GM21447 (cell line): ENCODE data around the gene POLR3GL.
A peak's percentile ranks its signal among the peaks of the same experiment; 100 is the strongest.

Experiments used
- ATAC-seq: cut with Tn5 transposase; IDR thresholded peaks from one replicate; pipeline ENCODE4 v1.9.1; 2021; ENCODE audit not compliant: unreplicated experiment

Gene POLR3GL

GRCh38 chr1:145947551-145947950 is 16.9 kb upstream of the POLR3GL start:
- no peak for ATAC-seq

- ATAC-seq, result no peak
Observed at GRCh38 chr1:145949219-145949618, 15.3 kb upstream of the POLR3GL start.

- no peak for ATAC-seq
Observed at GRCh38 chr1:145951526-145951925, 13.0 kb upstream of the POLR3GL start.

- ATAC-seq, result no peak
Observed at GRCh38 chr1:145952903-145953302, 11.6 kb upstream of the POLR3GL start.

- no peak for ATAC-seq
Observed at GRCh38 chr1:145953861-145954260, 10.6 kb upstream of the POLR3GL start.

- ATAC-seq, result no peak
Observed at GRCh38 chr1:145955436-145955835, 9.1 kb upstream of the POLR3GL start.

- no peak for ATAC-seq
Observed at GRCh38 chr1:145956361-145956760, 8.1 kb upstream of the POLR3GL start.

GRCh38 chr1:145956781-145957442 is 7.6 kb upstream of the POLR3GL start:
- no peak for ATAC-seq

- peak; percentile 84 for ATAC-seq
Observed at GRCh38 chr1:145957443-145958319, 6.8 kb upstream of the POLR3GL start, which contains the start of gene LIX1L. LIX1L (minus strand) TSS chr1:145958017; CDS start chr1:145957927, 90 bp downstream.

GRCh38 chr1:145958734-145959133 is 5.8 kb upstream of the POLR3GL start:
- no peak for ATAC-seq

- no peak for ATAC-seq
Observed at GRCh38 chr1:145959333-145959732, 5.2 kb upstream of the POLR3GL start.

GRCh38 chr1:145959957-145960467 is 4.5 kb upstream of the POLR3GL start:
- ATAC-seq, result no peak

- no peak for ATAC-seq
Observed at GRCh38 chr1:145960468-145961108, 3.9 kb upstream of the POLR3GL start.

GRCh38 chr1:145961109-145961424 is 3.4 kb upstream of the POLR3GL start:
- ATAC-seq, result no peak

- no peak for ATAC-seq
Observed at GRCh38 chr1:145961425-145962156, 2.9 kb upstream of the POLR3GL start.

GRCh38 chr1:145962157-145963102 is 2.1 kb upstream of the POLR3GL start:
- no peak for ATAC-seq

GRCh38 chr1:145963265-145964019 is 1.0 kb upstream of the POLR3GL start:
- ATAC-seq, result no peak

- no peak for ATAC-seq
Observed at GRCh38 chr1:145965119-145965744, 742 bp downstream of the POLR3GL start.

- ATAC-seq, result no peak
Observed at GRCh38 chr1:145967288-145967687, 2.8 kb downstream of the POLR3GL start.
